Left ventricle myocardium inferior (tissue), 1 donor: ENCODE measurements around the gene CDK14. TPM values are rescaled to one million over a fixed set of nuclear protein-coding genes. Genes with fewer than 3 reads are reported as not detected.

Experiments
- DNase-seq: peaks from one replicate; pipeline ENCODE4 v3.0.0-alpha.2; 2020
- H3K27ac ChIP-seq: fragments of 200-600 bp; replicated peaks from 2 replicates; pipeline ENCODE4 v1.8.0; 2021
- H3K27me3 ChIP-seq: fragments of 200-600 bp; 2 replicates; pipeline ENCODE4 v1.8.0; 2021; ENCODE audit warnings: low read depth
- H3K36me3 ChIP-seq: fragments of 200-600 bp; 2 replicates; pipeline ENCODE4 v1.8.0; 2021
- H3K4me1 ChIP-seq: fragments of 200-600 bp; 2 replicates; pipeline ENCODE4 v1.8.0; 2021
- H3K4me3 ChIP-seq: fragments of 200-600 bp; 2 replicates; pipeline ENCODE4 v1.8.0; 2021; ENCODE audit warnings: mild to moderate bottlenecking, moderate library complexity
- H3K9me3 ChIP-seq: fragments of 200-600 bp; replicated peaks from 2 replicates; pipeline ENCODE4 v1.8.0; 2021
- CTCF ChIP-seq: fragments of 200-600 bp; IDR thresholded peaks from 2 replicates; pipeline ENCODE4 v1.8.0; 2021; ENCODE audit warnings: antibody characterized with exemption, mild to moderate bottlenecking, borderline replicate concordance
- intact Hi-C: fragments of 100-400 bp; cut with micrococcal nuclease; formaldehyde crosslinking; loops from one replicate; pipeline ENCODE4 v1.11.0; 2022
- long read RNA-seq: library from polyadenylated mRNA; unstranded; transcript quantifications from one replicate; pipeline ENCODE4 v2.0.0, GENCODE V29; 2021
- total RNA-seq: library from RNA; stranded (reverse); fragmentation: NEBNext Ultra II Directional; extraction: Animal tissue kit (Norgen Biotek cat#: 25700); gene quantifications from one replicate; pipeline ENCODE4 v1.2.1, GENCODE V29; 2021
- donor health status: DM: no; HTN: yes; CAD: no; lungs with severe emphysema.

The CDK14 gene
- 18.7 TPM for total RNA-seq
- long read RNA-seq, full-length matches to known transcripts = 16 of 24 reads
- long read RNA-seq, partial matches to known transcripts = 3 of 24 reads
- long read RNA-seq, other reads (novel, unspliced or antisense) = 5 of 24 reads

DNA sequence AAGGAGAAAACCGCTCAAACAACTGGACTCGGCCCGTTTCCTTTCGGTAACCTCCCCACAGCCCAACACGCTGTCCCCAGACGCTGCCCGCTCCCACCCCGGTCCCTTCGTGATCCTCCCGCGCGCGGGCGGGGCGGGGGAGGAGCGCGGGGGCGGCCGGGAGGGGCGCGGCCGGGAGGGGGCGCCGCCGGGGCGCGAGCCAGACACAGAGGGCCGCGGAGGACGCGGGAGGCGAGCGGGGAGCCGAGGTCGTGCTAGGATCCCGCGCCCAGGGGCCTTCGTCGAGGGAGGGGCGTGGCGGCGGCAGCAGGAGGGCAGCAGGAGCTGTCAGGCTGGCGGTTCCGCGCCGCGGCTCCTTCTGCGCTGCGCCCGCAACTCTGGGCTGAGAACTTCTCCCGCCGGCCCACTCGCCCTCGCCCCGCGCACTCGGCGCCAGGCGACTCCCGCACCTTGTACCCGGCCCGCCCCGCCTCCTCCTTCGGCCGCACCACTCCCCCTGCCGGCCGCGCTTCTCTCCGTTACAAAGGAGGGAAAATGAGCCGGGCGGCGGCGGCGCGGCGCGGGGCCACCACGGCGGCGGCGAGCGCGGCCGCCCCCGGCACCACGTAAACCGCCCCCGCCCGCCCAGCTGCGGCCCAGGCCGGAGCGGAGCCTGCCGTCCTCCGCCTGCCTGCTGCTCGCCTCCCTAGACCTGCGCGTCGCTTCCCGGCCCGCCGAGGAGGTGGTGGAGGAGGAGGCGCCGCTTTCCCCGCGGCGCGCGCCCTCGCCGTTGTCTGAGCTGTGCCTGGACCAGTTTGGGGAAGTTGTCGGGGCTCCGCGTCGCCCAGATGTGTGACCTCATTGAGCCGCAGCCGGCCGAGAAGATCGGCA is at the start of gene CDK14:
CDK14 (plus strand) TSS at position 521 of the 870 bp plus-strand sequence; CDS start at position 828, 307 bp downstream.
- peak; percentile 88 for DNase-seq
- Histone ChIP-seq H3K4me1 (peaks cover 55% of the 10 kb centered on the region), H3K9me3 (no peaks in the 10 kb centered on the region), H3K36me3 (no peaks in the 10 kb centered on the region), H3K27ac (peak within 1 kb of the TSS; percentile 91), H3K27me3 (no peaks in the 10 kb centered on the region), H3K4me3 (peak within 1 kb of the TSS; percentile 86)
- peak; percentile 63 for TF ChIP-seq CTCF
- intact Hi-C loops = no loop called here

GRCh38 chr7:90551036-90551435 is 45.1 kb upstream of the CDK14 start:
- no peaks in the 10 kb centered on the region for H3K9me3 ChIP-seq
- H3K36me3 ChIP-seq = no peaks in the 10 kb centered on the region
- no peak overlapping the region for H3K4me3 ChIP-seq
- H3K4me1 ChIP-seq = no peaks in the 10 kb centered on the region
- TF ChIP-seq CTCF = no peak
- no peak for DNase-seq
- no peak overlapping the region for H3K27ac ChIP-seq
- intact Hi-C loops = loop anchor here (10.0 kb wide), 2 partner anchors 74 to 484 kb away; no protein-coding TSS in a partner anchor
- H3K27me3 ChIP-seq = no peaks in the 10 kb centered on the region

GRCh38 chr7:90552521-90552920 is 43.6 kb upstream of the CDK14 start:
- H3K36me3 ChIP-seq = no peaks in the 10 kb centered on the region
- H3K4me1 ChIP-seq = no peaks in the 10 kb centered on the region
- no peak overlapping the region for H3K27ac ChIP-seq
- no peaks in the 10 kb centered on the region for H3K27me3 ChIP-seq
- no peak overlapping the region for H3K4me3 ChIP-seq
- intact Hi-C loops = loop anchor here (10.0 kb wide), 2 partner anchors 72 to 482 kb away; no protein-coding TSS in a partner anchor
- no peaks in the 10 kb centered on the region for H3K9me3 ChIP-seq
- DNase-seq = no peak
- peak; percentile 58 for TF ChIP-seq CTCF

DNA sequence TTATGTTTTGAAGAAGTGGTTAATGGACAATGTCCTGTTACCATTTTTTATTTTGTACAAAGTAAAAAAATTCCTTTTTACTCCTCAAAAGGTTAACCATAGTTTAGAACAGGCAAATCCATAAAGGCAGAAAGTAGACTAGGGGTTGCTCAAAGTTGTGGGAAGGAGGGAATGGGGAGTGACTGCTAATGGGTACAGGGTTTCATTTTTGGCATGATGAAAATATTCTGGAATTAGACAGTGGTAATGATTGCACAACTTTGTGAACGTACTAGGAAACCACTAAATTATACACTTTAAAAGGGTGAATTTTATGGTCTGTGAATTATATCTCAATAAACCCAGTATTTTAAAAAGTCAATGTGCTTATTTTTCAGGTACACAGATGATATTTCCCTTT is 35.4 kb upstream of the CDK14 start:
- H3K27me3 ChIP-seq = no peaks in the 10 kb centered on the region
- intact Hi-C loops = no loop called here
- H3K27ac ChIP-seq = no peak overlapping the region
- no peaks in the 10 kb centered on the region for H3K4me1 ChIP-seq
- DNase-seq = no peak
- H3K4me3 ChIP-seq = no peak overlapping the region
- no peaks in the 10 kb centered on the region for H3K9me3 ChIP-seq
- no peaks in the 10 kb centered on the region for H3K36me3 ChIP-seq
- no peak for TF ChIP-seq CTCF

DNA sequence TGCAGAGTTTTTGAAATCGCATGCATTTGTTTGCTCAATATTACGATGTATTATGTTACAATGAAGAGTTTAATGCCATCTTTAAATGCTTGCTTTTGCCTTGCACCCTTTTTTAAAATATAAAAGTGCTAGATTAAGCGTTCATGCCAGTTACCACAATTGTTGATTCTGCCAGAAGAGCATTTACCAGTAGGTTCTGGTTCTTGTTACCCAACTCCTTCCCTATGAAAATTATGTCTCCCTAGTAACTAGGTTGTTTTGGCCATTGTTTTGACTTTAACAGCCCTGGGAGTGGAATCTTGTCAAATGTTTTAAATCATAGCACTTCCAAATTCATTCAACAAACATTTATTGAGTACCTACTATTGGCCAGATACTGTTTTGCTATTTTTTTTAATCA is 32.8 kb upstream of the CDK14 start:
- Histone ChIP-seq H3K4me1 (no peaks in the 10 kb centered on the region), H3K27me3 (no peaks in the 10 kb centered on the region), H3K9me3 (no peaks in the 10 kb centered on the region), H3K27ac (no peak overlapping the region), H3K4me3 (no peak overlapping the region), H3K36me3 (no peaks in the 10 kb centered on the region)
- intact Hi-C loops = no loop called here
- no peak for DNase-seq
- no peak for TF ChIP-seq CTCF
